PC-9 (cell line): Measurements from ENCODE around the gene TGFBR3. TPM values are rescaled to one million over a fixed set of nuclear protein-coding genes. Genes with fewer than 3 reads are reported as not detected.

Source experiments
- BruUV-seq: library from RNA; stranded (reverse); fragments of 400-500 nt; replicated peaks from 2 replicates; lab custom pipeline; 2021; lab: Mats Ljungman, UMichigan
- CTCF ChIA-PET: fragments of 300-600 bp; sonication (Branson Sonifier 250); formaldehyde crosslinking; loops from one replicate; lab custom pipeline; 2022; ENCODE audit warnings: antibody characterized with exemption; lab: Charles Lee
- POLR2A ChIA-PET: fragments of 300-600 bp; sonication (Branson Sonifier 250); formaldehyde crosslinking; loops from one replicate; lab custom pipeline; 2022; ENCODE audit warnings: antibody characterized with exemption; ENCODE audit not compliant: unreplicated experiment; lab: Charles Lee
- DNase-seq, 2 experiments: peaks; one replicate each; pipeline versions ENCODE4 v3.0.0 to v3.0.0-alpha.2; 2015 to 2022; ENCODE audit warnings: mixed read lengths in 1 of 2
- H2AFZ ChIP-seq: fragments of 200-600 bp; sonication (generic); 2 replicates; pipeline ENCODE4 v1.8.1; 2017; ENCODE audit warnings: antibody characterized with exemption
- H3F3A ChIP-seq: fragments of 200-600 bp; sonication (generic); 2 replicates; pipeline ENCODE4 v1.8.1; 2017; ENCODE audit warnings: antibody characterized with exemption, mild to moderate bottlenecking, low read depth; ENCODE audit not compliant: insufficient read depth
- H3K27ac ChIP-seq: fragments of 200-600 bp; sonication (generic); 2 replicates; pipeline ENCODE4 v1.6.1; 2016; ENCODE audit warnings: mixed run types
- H3K27me3 ChIP-seq: fragments of 200-600 bp; sonication (generic); 2 replicates; pipeline ENCODE4 v1.6.1; 2016; ENCODE audit warnings: low read depth, mixed run types; ENCODE audit not compliant: insufficient read depth
- H3K36me3 ChIP-seq: fragments of 200-600 bp; sonication (generic); 2 replicates; pipeline ENCODE4 v1.6.1; 2016; ENCODE audit warnings: low read depth, mixed run types
- H3K4me1 ChIP-seq: fragments of 200-600 bp; sonication (generic); replicated peaks from 2 replicates; pipeline ENCODE4 v1.6.1; 2016; ENCODE audit warnings: mixed run types; ENCODE audit not compliant: insufficient read depth
- H3K4me2 ChIP-seq: fragments of 200-600 bp; sonication (generic); 2 replicates; pipeline ENCODE4 v1.6.1; 2017; ENCODE audit warnings: mixed run types
- H3K4me3 ChIP-seq: fragments of 200-600 bp; sonication (generic); 2 replicates; pipeline ENCODE4 v1.6.1; 2016; ENCODE audit warnings: mixed run types
- H3K79me2 ChIP-seq: fragments of 200-600 bp; sonication (generic); 2 replicates; pipeline ENCODE4 v1.6.1; 2017; ENCODE audit warnings: low read depth, mixed run types
- H3K9me2 ChIP-seq: fragments of 200-600 bp; sonication (generic); 2 replicates; pipeline ENCODE4 v1.8.1; 2017; ENCODE audit warnings: mild to moderate bottlenecking; ENCODE audit not compliant: insufficient read depth
- H3K9me3 ChIP-seq: fragments of 200-600 bp; sonication (generic); 2 replicates; pipeline ENCODE4 v1.8.1; 2016; ENCODE audit warnings: low read depth; ENCODE audit not compliant: insufficient read depth
- H4K20me1 ChIP-seq: fragments of 200-600 bp; sonication (generic); 2 replicates; pipeline ENCODE4 v1.8.1; 2017; ENCODE audit not compliant: insufficient read depth
- EZH2 ChIP-seq: fragments of 200-600 bp; sonication (generic); IDR thresholded peaks from 2 replicates; pipeline ENCODE4 v1.8.0; 2017; ENCODE audit warnings: antibody characterized with exemption, low read depth
- intact Hi-C: fragments of 100-400 bp; cut with micrococcal nuclease; formaldehyde crosslinking; loops from one replicate; pipeline ENCODE4 v1.10.0; 2022; ENCODE audit not compliant: unreplicated experiment
- total RNA-seq: library from RNA; stranded (reverse); gene quantifications from 2 replicates; pipeline ENCODE4 v1.2.3, GENCODE V29; 2021
- TF ChIP-seq, protein P1 (sequence below): fragments of 200-600 bp; sonication (generic); conservative IDR thresholded peaks from 2 replicates; pipeline ENCODE4 v1.6.1; 2017; ENCODE audit warnings: mixed run types, antibody characterized with exemption, mild to moderate bottlenecking, moderate library complexity

TGFBR3 gene
- total RNA-seq, 1 experiment from 2014 or later: 1.6 TPM

DNA sequence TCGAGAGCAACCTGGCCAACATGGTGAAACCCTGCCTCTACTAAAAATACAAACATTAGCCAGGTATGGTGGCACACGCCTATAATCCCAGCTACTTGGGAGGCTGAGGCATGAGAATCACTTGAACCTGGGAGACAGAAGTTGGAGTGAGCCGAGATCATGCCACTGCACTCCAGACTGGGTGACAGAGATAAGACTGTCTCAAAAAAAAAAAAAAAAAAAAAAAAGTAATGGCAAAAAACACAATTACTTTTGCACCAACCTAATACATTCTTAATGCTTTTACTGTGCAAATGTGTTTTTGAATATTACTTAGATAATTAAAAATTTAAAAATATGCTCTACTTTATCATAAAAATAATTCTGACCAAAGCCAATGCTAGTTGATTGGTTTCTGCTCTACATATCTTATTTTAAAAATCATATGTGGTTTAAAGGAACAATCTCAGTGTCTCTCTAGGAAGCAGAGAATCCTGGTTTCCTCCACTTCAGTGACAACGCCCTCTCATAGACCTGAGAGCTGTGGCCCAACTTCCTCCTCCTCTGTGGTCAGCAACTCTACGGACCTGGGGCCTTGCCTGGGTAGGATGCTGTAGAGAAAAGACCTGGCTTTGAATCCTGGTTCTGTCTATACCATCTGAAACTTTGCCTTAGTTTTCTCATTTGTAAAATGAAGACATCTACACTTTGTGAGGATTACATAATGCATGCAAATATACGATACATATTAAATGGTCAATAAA is 64.7 kb downstream of the TGFBR3 start:
- peaks cover 15% of the 10 kb centered on the region for H3K4me1 ChIP-seq
- H3K4me3 ChIP-seq: no peak overlapping the region
- intact Hi-C loops: no loop called here
- ChIA-PET CTCF (no interaction called here), POLR2A (no interaction called here)
- BruUV-seq: no TSS peak
- no peaks in the 10 kb centered on the region for H3K79me2 ChIP-seq
- H3K27ac ChIP-seq: no peak overlapping the region
- no peak for DNase-seq
- no peak overlapping the region for H3K4me2 ChIP-seq
- H2AFZ ChIP-seq: no peak overlapping the region
- H3K27me3 ChIP-seq: no peaks in the 10 kb centered on the region
- TF ChIP-seq, protein P1, sequence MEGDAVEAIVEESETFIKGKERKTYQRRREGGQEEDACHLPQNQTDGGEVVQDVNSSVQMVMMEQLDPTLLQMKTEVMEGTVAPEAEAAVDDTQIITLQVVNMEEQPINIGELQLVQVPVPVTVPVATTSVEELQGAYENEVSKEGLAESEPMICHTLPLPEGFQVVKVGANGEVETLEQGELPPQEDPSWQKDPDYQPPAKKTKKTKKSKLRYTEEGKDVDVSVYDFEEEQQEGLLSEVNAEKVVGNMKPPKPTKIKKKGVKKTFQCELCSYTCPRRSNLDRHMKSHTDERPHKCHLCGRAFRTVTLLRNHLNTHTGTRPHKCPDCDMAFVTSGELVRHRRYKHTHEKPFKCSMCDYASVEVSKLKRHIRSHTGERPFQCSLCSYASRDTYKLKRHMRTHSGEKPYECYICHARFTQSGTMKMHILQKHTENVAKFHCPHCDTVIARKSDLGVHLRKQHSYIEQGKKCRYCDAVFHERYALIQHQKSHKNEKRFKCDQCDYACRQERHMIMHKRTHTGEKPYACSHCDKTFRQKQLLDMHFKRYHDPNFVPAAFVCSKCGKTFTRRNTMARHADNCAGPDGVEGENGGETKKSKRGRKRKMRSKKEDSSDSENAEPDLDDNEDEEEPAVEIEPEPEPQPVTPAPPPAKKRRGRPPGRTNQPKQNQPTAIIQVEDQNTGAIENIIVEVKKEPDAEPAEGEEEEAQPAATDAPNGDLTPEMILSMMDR: no peak
- no peak for TF ChIP-seq EZH2
- H3K9me2 ChIP-seq: no peaks in the 10 kb centered on the region
- H4K20me1 ChIP-seq: no peaks in the 10 kb centered on the region
- H3K9me3 ChIP-seq: no peaks in the 10 kb centered on the region
- no peaks in the 10 kb centered on the region for H3K36me3 ChIP-seq
- H3F3A ChIP-seq: peaks cover 3% of the 10 kb centered on the region; the same call in 1 of the 2 replicates

DNA sequence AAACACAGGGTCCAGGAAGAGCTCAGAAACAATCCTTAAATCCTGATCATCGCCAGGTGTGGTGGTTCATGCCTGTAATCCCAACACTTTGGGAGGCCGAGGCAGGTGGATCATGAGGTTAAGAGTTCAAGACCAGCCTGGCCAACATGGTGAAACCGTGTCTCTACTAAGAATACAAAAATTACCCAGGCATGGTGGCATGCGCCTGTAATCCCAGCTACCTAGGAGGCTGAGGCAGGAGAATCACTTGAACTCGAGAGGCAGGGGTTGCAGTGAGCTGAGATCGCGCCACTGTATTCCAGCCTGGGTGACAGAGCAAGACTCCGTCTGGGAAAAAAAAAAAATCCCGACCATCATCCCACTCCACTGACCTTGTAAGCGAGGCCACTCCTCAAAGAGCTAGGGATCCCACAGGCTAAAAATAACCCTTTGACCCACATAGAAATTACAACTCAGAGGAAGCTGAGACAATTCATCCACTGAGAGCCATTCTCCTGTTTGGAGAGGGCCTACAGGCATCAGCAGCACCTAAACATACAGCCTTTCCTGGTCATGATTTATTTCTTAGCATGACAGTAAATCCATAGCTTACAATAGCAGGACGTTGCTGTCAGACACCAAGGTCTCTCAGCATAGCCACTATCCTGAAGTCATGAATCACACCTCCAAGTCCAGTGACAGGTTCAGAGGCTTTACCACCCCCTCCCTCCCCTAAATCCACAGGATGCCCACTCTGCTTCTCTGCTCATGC is 66.7 kb downstream of the TGFBR3 start:
- Histone ChIP-seq H4K20me1 (no peaks in the 10 kb centered on the region), H3K9me3 (no peaks in the 10 kb centered on the region), H3K4me1 (peaks cover 15% of the 10 kb centered on the region), H3K9me2 (no peaks in the 10 kb centered on the region), H3K4me3 (no peak overlapping the region), H3F3A (peaks cover 3% of the 10 kb centered on the region; the same call in 1 of the 2 replicates), H3K4me2 (no peak overlapping the region), H3K27ac (no peak overlapping the region), H2AFZ (no peak overlapping the region), H3K79me2 (no peaks in the 10 kb centered on the region), H3K27me3 (no peaks in the 10 kb centered on the region), H3K36me3 (no peaks in the 10 kb centered on the region)
- CTCF ChIA-PET: interaction anchor here (0.7 kb wide), 1 partner anchor 229 kb away, joined by 4 read pairs; no protein-coding TSS in a partner anchor
- BruUV-seq: no TSS peak
- TF ChIP-seq EZH2: no peak
- TF ChIP-seq, protein P1: no peak
- intact Hi-C loops: no loop called here
- POLR2A ChIA-PET: no interaction called here
- no peak for DNase-seq

DNA sequence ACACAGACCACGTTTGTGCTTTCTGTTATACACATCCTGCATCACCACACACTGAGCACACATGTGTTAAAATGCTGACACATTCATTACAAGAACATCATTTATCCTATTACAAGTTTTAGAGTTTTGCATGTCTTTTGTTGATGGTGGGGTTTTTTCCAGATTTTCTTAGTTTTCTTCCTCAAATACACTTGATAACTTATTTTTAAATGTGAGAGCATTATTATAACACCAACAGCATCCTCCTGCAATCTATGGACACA is 67.3 kb downstream of the TGFBR3 start:
- Histone ChIP-seq H3K4me3 (no peak overlapping the region), H3K36me3 (no peaks in the 10 kb centered on the region), H3K4me1 (peaks cover 15% of the 10 kb centered on the region), H2AFZ (no peak overlapping the region), H3K27ac (no peak overlapping the region), H3K9me2 (no peaks in the 10 kb centered on the region), H3K9me3 (no peaks in the 10 kb centered on the region), H3K79me2 (no peaks in the 10 kb centered on the region), H3F3A (peaks cover 3% of the 10 kb centered on the region; the same call in 1 of the 2 replicates), H3K27me3 (no peaks in the 10 kb centered on the region), H4K20me1 (no peaks in the 10 kb centered on the region), H3K4me2 (no peak overlapping the region)
- DNase-seq: no peak
- intact Hi-C loops: no loop called here
- CTCF ChIA-PET: no interaction called here
- BruUV-seq: no TSS peak
- TF ChIP-seq EZH2: no peak
- TF ChIP-seq, protein P1: no peak
- POLR2A ChIA-PET: no interaction called here
